ENCODE data around the gene IGDCC3. TPM values are rescaled to one million over a fixed set of nuclear protein-coding genes. Genes with fewer than 3 reads are reported as not detected.

Gene IGDCC3
- total RNA-seq, 1 donor from 2014 or later: not detected

DNA sequence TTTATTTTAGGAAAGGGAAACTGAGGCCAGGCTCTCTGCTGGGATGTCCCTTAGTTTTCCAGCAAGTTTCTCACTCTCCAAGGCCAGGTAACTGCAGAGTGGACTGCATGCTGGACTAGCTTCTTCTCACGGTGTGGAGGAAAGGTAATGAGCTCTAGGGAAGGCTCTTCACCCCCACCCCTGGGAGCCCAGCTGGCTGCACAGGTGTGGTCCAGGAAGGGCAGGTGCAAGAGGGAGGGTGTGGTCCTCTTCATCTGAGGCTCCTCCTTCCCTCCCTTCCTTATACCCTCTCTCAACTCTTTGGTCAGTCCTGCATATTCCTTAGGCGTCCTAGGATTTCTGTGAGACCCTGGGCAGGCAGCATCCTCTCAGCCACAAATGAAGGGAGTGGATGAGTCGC, 39.4 kb downstream of the IGDCC3 start:
- Mint-ChIP-seq H3K9me3 (no peaks in the 10 kb centered on the region), H3K27me3 (ENCODE audit: low read depth) (peaks cover 8% of the 10 kb centered on the region), H3K36me3 (ENCODE audit: low read depth) (no peaks in the 10 kb centered on the region), H3K27ac (no peak overlapping the region), H3K4me3 (ENCODE audit: low read depth) (no peak overlapping the region), H3K4me1 (ENCODE audit: low read depth) (no peaks in the 10 kb centered on the region)
- intact Hi-C loops (cut with micrococcal nuclease): no loop called here
- DNase-seq (ENCODE audit: low spot score): no peak

DNA sequence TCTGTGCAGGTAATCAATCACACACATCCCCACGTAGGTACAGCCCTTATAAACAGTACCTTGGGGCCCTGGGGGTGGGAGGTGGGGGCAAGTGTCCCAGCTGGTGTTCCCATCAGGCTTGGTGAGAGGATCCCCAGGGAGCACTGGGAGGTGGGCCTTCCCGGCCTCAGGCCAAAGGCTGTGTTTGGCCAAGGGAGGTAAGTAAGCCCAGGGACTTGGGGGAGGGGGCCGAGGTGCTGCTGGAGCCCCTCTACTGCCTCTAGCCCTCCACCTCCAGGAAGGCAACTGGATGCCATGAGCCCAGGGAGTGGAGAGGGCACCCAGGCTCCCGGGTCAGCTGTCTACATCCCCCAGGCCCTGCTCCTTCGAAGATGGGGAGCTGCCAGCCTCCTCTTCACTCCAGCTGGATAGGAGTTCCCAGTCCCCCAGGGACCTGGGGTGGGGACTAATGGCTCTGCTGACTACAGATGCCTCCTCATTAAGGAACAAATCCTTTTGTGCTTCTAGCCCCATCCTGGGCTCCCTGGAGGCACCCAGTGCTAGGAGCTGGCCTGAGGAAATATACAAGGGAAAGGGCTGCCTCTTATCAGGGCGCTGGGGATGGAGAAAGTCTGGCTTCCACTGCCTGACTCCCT, 40.2 kb downstream of the IGDCC3 start:
- Mint-ChIP-seq H3K27me3 (ENCODE audit: low read depth) (peaks cover 7% of the 10 kb centered on the region), H3K27ac (no peak overlapping the region), H3K4me1 (ENCODE audit: low read depth) (no peaks in the 10 kb centered on the region), H3K36me3 (ENCODE audit: low read depth) (no peaks in the 10 kb centered on the region), H3K4me3 (ENCODE audit: low read depth) (no peak overlapping the region), H3K9me3 (no peaks in the 10 kb centered on the region)
- no peak for DNase-seq (ENCODE audit: low spot score)
- intact Hi-C loops (cut with micrococcal nuclease): no loop called here

DNA sequence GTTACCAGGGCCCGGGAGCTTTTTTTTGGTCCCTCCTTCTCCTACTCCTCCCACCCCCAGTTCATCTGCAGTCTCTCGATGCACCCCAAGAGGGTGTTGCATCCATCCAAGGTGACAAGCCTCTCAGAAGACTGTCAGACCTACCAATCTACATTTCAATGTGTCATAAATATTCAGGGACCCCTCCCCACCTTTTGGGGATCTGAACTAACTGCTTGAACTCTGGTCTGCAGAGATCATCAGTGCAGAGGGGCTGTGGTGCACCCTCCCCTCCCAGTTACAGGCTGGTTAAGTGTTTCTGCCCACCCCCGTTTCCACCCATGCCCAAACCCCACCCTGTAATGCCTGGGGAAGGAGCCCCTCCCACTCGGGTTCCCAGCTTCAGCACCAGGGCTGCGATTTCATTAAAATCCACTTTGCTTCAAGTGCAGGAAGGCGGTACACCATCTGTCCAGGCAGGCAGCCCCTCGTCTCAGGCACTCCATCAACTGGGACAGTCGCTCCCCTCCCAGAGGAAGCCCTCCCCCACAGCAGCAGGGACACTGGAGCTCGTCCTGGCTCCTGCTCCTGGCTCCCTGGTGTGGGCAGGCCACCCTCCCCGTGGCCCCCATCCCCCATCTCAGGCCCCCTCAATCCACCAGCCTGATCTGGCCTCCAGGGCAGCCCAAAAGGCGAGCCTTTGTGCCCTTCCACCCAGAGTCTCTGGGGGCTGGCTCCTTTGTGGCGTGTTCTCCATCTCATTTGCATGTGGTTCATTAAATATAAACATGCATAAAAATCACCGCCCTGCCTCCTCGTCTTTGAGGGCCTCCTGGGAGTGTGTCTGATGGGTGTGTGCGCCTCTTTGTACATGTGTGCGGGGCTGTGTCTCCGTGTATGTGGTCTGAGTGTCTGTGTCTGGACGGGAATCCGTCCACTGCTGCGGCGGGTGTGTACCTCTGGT, 41.0 kb downstream of the IGDCC3 start:
- no peak overlapping the region for H3K27ac Mint-ChIP-seq
- no peaks in the 10 kb centered on the region for H3K36me3 Mint-ChIP-seq (ENCODE audit: low read depth)
- H3K4me3 Mint-ChIP-seq (ENCODE audit: low read depth): no peak overlapping the region
- no peaks in the 10 kb centered on the region for H3K9me3 Mint-ChIP-seq
- no peaks in the 10 kb centered on the region for H3K4me1 Mint-ChIP-seq (ENCODE audit: low read depth)
- no peak for DNase-seq (ENCODE audit: low spot score)
- intact Hi-C loops (cut with micrococcal nuclease): no loop called here
- peaks cover 5% of the 10 kb centered on the region for H3K27me3 Mint-ChIP-seq (ENCODE audit: low read depth)

DNA sequence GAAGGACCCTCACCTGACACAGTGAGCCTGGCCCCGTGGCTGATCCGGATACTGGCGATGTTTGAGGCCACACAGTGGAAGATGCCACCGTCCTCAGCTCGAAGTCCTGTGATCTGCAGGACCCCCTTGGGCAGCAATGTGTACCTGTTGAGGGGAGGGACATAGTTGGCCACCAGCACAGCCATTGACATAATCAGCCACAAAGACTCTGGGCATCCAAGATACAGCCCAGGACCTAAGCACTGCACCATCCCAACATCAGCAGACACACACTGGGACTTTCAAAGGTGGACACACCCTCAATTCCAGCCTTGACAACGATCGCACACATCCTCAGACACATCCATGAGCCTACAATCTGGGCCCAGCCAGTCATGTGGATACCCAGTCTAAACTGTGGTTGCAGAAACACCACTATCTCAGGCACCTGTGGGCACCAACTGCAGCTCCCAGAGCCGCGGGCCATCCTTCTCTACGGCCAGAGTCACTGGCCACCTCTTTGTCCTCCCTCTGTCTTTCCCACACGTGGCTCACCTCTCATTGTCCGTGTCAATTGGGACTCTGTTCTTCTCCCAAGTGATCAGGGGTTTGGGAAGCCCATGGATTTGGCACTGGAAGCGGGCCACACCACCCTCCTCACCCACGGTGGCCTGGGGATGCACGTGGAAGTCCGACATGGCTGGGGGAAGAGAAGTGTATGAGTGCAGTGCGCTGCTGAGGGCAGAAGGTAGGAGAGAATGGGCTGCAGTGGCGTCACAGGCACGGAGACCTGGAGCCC, 42.3 kb downstream of the IGDCC3 start:
- Mint-ChIP-seq H3K9me3 (no peaks in the 10 kb centered on the region), H3K27me3 (ENCODE audit: low read depth) (peaks cover 3% of the 10 kb centered on the region), H3K36me3 (ENCODE audit: low read depth) (no peaks in the 10 kb centered on the region), H3K4me3 (ENCODE audit: low read depth) (no peak overlapping the region), H3K4me1 (ENCODE audit: low read depth) (no peaks in the 10 kb centered on the region), H3K27ac (no peak overlapping the region)
- intact Hi-C loops (cut with micrococcal nuclease): no loop called here
- no peak for DNase-seq (ENCODE audit: low spot score)

DNA sequence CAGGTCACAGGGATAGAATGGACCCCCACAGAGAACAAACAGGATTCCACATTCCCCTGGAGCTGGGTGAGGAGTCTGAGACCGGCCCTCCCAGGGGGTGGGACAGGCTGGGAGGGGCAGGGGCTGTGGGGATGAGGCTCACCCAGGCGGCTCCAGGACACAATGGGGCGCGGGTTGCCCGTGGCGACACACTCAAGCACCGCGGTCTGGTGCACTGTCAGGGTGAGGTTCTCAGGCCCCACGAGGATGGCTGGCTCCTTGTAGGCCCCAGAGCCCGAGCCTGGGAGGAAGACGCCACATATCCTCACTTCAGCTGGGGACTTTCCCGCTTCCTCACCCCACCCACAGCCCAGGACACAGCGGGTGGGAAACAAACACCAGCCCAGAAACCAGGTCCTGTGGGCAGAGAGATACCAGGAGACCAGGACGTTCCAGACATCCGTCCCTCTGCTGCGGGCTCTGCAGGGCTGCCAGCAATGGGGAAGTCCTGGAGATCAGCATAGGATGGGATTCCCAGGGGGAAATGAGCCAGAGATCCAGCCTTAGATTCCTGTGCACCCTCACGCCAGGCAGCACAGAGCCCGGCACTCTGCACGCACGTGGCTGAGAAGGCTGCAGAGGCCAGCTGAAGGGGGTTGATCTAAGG, 43.1 kb downstream of the IGDCC3 start:
- Mint-ChIP-seq H3K4me1 (ENCODE audit: low read depth) (no peaks in the 10 kb centered on the region), H3K27ac (no peak overlapping the region), H3K36me3 (ENCODE audit: low read depth) (no peaks in the 10 kb centered on the region), H3K27me3 (ENCODE audit: low read depth) (peaks cover 2% of the 10 kb centered on the region), H3K9me3 (no peaks in the 10 kb centered on the region), H3K4me3 (ENCODE audit: low read depth) (no peak overlapping the region)
- DNase-seq (ENCODE audit: low spot score): no peak
- intact Hi-C loops (cut with micrococcal nuclease): no loop called here

DNA sequence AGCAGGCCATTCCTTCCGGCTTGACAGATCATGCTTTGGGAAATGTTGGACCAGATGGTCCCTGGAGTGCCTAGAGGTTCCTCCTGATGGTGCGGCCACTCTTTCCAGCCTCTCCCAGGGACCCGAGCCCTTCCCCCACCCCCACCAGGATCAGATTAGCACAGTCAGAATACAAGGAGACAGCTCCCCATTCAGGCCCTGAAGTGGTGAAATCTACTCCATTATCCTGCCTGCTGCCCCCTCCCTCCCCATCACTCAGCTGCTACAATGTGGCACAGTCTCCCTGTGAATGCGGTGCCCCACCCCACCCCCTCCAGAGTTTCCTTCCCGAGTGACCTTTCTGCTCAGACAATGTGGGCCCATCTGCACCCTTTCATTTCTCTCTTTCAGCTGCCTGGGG, 43.9 kb downstream of the IGDCC3 start:
- no peak overlapping the region for H3K4me3 Mint-ChIP-seq (ENCODE audit: low read depth)
- no peak for DNase-seq (ENCODE audit: low spot score)
- H3K36me3 Mint-ChIP-seq (ENCODE audit: low read depth): no peaks in the 10 kb centered on the region
- no peaks in the 10 kb centered on the region for H3K4me1 Mint-ChIP-seq (ENCODE audit: low read depth)
- H3K27ac Mint-ChIP-seq: no peak overlapping the region
- intact Hi-C loops (cut with micrococcal nuclease): no loop called here
- H3K27me3 Mint-ChIP-seq (ENCODE audit: low read depth): no peaks in the 10 kb centered on the region
- no peaks in the 10 kb centered on the region for H3K9me3 Mint-ChIP-seq

DNA sequence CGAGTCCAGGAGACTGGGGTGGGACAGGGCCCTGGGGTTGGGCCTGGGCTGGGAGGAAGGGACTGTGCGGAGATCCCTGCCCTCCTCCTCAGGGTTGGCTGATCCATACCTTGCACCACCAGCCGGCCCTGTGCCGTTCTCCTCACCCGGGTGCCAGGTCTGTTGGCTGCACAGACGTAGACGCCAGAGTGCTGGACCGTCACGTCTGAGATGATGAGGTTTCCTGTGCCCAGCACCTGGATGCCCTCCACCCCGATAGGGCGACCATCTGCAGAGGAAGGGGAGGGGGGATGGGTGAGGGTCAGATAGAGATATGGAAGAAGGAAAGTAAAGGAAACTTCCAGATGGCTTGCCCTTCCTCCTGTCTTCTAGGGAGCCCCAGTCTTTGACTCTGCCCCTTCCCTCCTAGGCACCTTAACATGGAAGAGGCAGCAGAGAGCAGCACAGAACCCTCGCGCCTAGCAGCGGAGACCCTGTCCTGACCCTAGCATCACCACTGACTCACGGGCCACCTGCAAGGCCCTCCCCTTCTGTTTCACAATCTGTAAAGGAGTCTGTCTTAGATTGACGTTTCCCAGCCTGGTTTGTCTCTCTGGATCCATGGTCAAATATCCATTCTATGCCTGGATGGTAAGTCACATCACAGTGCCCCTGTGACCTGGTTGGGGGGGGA, 44.5 kb downstream of the IGDCC3 start:
- Mint-ChIP-seq H3K4me1 (ENCODE audit: low read depth) (no peaks in the 10 kb centered on the region), H3K4me3 (ENCODE audit: low read depth) (no peak overlapping the region), H3K27me3 (ENCODE audit: low read depth) (no peaks in the 10 kb centered on the region), H3K9me3 (no peaks in the 10 kb centered on the region), H3K27ac (no peak overlapping the region), H3K36me3 (ENCODE audit: low read depth) (no peaks in the 10 kb centered on the region)
- intact Hi-C loops (cut with micrococcal nuclease): no loop called here
- no peak for DNase-seq (ENCODE audit: low spot score)

DNA sequence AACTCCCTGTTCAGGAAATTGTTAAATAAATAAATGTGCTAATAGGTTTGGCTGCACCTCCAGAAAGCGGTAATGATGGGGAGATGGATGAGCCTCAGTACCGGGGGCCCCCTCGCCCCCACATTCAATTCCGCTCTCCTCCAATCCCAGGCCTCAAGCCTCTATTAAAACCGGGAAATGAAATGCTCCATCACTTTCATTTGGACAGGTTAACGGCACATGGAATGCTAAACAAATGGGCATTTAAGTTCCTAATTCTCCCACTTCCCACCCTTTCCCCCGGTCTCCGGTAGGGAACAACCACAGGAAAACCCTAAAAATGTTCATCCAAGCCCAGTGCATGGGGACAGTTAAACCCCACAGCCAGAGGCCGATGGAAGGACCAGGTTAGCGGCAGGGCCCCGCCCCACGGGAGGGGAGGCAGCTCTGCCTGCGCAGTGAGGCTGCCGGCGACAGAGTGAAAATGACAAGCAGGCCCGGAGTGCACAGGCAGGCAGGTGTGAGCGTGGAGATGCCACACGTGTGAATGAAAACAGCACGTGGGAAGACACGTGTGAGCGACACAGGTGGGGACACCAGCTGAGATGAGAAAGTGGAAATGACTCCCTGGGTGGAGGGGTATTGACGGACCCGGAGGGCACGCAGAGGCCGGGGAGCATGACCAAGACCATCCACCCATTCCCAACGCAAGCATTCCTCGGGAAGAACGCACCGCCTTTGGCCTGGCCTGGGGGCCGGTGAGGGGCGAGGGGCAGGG, 45.2 kb downstream of the IGDCC3 start:
- Mint-ChIP-seq H3K9me3 (no peaks in the 10 kb centered on the region), H3K27me3 (ENCODE audit: low read depth) (no peaks in the 10 kb centered on the region), H3K4me1 (ENCODE audit: low read depth) (no peaks in the 10 kb centered on the region), H3K4me3 (ENCODE audit: low read depth) (no peak overlapping the region), H3K36me3 (ENCODE audit: low read depth) (no peaks in the 10 kb centered on the region), H3K27ac (no peak overlapping the region)
- no peak for DNase-seq (ENCODE audit: low spot score)
- intact Hi-C loops (cut with micrococcal nuclease): no loop called here

DNA sequence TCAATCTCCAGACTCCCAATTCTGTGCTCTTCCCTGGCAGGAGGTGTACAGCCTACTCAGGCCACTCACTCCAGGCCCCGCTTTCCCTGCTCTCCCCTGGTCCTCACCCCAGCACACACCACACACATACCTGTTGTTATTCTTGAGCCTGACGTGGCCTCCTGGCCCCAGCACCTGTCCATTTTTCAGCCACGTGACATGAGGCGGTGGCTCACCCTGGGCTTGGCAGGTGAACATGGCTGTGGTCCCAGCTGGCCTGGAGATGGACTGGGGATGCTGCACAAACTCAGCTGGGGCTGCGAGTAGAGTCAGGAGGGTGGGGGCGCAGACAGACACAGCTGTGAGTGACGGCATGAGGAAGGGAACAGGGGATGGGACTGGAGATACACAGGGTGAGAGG, 46.0 kb downstream of the IGDCC3 start:
- intact Hi-C loops (cut with micrococcal nuclease): no loop called here
- Mint-ChIP-seq H3K4me3 (ENCODE audit: low read depth) (no peak overlapping the region), H3K4me1 (ENCODE audit: low read depth) (no peaks in the 10 kb centered on the region), H3K27ac (no peak overlapping the region), H3K36me3 (ENCODE audit: low read depth) (no peaks in the 10 kb centered on the region), H3K9me3 (no peaks in the 10 kb centered on the region), H3K27me3 (ENCODE audit: low read depth) (no peaks in the 10 kb centered on the region)
- no peak for DNase-seq (ENCODE audit: low spot score)

DNA sequence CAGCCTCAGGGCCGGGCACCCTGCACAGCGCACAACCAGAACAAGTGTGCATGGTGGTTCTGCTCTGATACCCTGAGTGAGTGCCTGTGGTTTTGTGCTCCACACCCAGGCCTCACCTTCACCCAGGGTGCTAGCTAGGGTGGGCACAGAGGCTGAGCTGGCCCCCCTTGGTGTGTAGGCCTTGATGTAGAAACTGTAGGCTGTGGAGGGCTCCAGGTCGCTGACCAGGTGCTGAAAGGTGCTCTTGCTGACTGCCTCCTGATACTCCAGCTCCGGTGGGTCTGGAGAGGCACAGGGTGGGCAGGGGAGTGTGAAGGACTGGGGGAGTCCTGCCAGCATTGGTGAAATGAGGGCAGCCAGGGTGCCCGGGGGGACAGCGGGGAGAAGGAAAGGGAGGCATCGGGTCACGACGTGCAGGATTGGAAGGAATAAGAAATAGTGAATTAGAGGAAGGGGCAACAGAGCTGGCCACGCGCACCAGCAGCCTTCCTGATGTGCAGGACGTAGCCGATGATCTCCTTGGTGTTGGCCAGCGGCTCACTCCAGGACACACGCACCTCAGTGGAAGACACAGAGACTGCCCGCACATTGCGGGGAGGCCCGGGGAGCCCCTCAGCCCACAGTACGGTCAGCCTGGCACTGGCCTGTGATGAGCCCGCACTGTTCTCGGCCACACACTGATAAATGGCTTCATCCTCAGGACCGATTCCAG, 46.7 kb downstream of the IGDCC3 start:
- Mint-ChIP-seq H3K27ac (no peak overlapping the region), H3K4me3 (ENCODE audit: low read depth) (no peak overlapping the region), H3K36me3 (ENCODE audit: low read depth) (no peaks in the 10 kb centered on the region), H3K4me1 (ENCODE audit: low read depth) (no peaks in the 10 kb centered on the region), H3K9me3 (no peaks in the 10 kb centered on the region), H3K27me3 (ENCODE audit: low read depth) (peaks cover 1% of the 10 kb centered on the region)
- intact Hi-C loops (cut with micrococcal nuclease): no loop called here
- no peak for DNase-seq (ENCODE audit: low spot score)

DNA sequence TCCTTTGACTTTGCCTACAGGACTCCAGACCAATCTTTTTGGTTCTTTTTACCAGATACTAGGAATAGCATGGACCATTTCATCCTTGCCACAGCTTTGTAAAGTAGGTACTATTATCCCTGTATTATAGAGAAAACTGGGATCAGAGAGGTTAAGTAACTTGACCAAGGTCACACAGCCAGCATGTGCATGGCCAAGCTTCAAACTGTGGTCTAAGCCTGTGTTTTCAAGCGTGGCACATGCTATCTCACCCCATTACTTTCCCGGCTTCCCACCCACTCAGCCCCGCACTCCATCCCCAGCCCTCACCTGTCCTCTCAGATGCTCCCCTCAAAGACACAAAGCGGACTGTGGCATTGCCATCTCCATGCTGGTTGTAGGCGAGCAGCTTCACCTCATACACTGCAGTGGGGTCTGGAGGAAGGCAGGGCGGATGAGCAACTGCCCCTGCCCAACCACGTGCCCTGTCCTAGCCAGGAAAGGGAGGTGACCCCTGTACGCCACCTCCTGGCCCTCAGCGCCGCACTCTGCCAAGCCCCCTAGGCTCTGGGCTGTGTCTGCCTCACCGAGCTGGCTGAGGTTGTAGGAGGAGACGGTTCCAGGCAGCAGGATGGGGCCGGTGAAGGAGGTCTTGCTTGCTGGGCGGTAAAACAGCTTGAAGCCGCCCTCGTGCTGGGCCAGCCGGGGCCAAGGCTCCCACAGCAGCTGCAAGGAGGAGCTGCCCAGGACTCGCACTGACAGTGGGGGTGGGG, 47.6 kb downstream of the IGDCC3 start:
- Mint-ChIP-seq H3K27me3 (ENCODE audit: low read depth) (peaks cover 4% of the 10 kb centered on the region), H3K4me3 (ENCODE audit: low read depth) (no peak overlapping the region), H3K4me1 (ENCODE audit: low read depth) (no peaks in the 10 kb centered on the region), H3K9me3 (no peaks in the 10 kb centered on the region), H3K36me3 (ENCODE audit: low read depth) (no peaks in the 10 kb centered on the region), H3K27ac (no peak overlapping the region)
- no peak for DNase-seq (ENCODE audit: low spot score)
- intact Hi-C loops (cut with micrococcal nuclease): no loop called here
